Sigmoid colon (tissue), 7 donors: ENCODE data around the gene RABL2B. TPM values are rescaled to one million over a fixed set of nuclear protein-coding genes. Genes with fewer than 3 reads are reported as not detected.
"Not testable (repeated sequence)": the region's sequence is repeated elsewhere in the genome, so short reads cannot be mapped to it uniquely, and the experiment has no call there.

Experiments
- DNase-seq: peaks from one replicate; pipeline ENCODE4 v3.0.0-alpha.2; 2019
- H3K27ac ChIP-seq, 4 donors: fragments of 200-600 bp; sonication (generic); one replicate each; pipeline ENCODE4 v1.5.1; 2016 to 2019; ENCODE audit warnings: mild to moderate bottlenecking in 1 of 4
- H3K27me3 ChIP-seq, 3 donors: fragments of 200-600 bp; sonication (generic); one replicate each; pipeline ENCODE4 v1.5.1; 2019; ENCODE audit warnings: mild to moderate bottlenecking in 1 of 3
- H3K36me3 ChIP-seq, 4 donors: fragments of 200-600 bp; sonication (generic); one replicate each; pipeline ENCODE4 v1.5.1; 2016 to 2019
- H3K4me1 ChIP-seq, 4 donors: fragments of 200-600 bp; sonication (generic); one replicate each; pipeline ENCODE4 v1.5.1; 2017 to 2019
- H3K4me3 ChIP-seq, 4 donors: fragments of 200-600 bp; sonication (generic); one replicate each; pipeline ENCODE4 v1.5.1; 2017 to 2019; ENCODE audit warnings: mild to moderate bottlenecking in 2 of 4, moderate library complexity in 1 of 4
- H3K9me3 ChIP-seq, 4 donors: fragments of 200-600 bp in 3 of 4; sonication (generic) in 3 of 4; one replicate each; pipeline versions ENCODE4 v1.5.1 to v1.6.1; 2013 to 2019
- CTCF ChIP-seq, 4 experiments: fragments of 450-650 bp in 3 of 4; fragments of 200-600 bp in 1 of 4; IDR thresholded peaks; one replicate each; pipeline ENCODE4 v1.5.1; 2016 to 2019; ENCODE audit warnings: antibody characterized with exemption in 4 of 4, mild to moderate bottlenecking in 3 of 4, moderate library complexity in 2 of 4
- WGBS, 2 donors: extraction: QIAGEN DNeasy Blood & Tissue Kit; methylation state at CpG; one replicate each; pipeline ENCODE4 v1.1.7; 2013; 5-methylcytosine and 5-hydroxymethylcytosine counted together
- intact Hi-C: fragments of 100-400 bp; cut with DNase I; formaldehyde crosslinking; loops from one replicate; pipeline ENCODE4 v1.15.1; 2023
- polyA plus RNA-seq, 3 donors: library from polyadenylated mRNA; stranded (reverse); fragments of 200-250 nt; gene quantifications; one replicate each; pipeline ENCODE4 v1.2.3, GENCODE V29; 2013
- total RNA-seq, 4 donors: library from RNA; depleted of rRNA; stranded (reverse); fragments of >200 nt; gene quantifications; one replicate each; pipeline ENCODE4 v1.1.0, GENCODE V29; 2016
- donor health status: healthy with polysubstance abuse.
- donor health status: Bipolar disorder and iron deficiency.
- donor health status: healthy.

RABL2B gene
- total and polyA plus RNA-seq, 7 donors: 10.3 to 29.6 (median 14.5) TPM

- H3K27me3 ChIP-seq, H3K36me3 ChIP-seq, intact Hi-C loops, DNase-seq, H3K9me3 ChIP-seq, H3K4me1 ChIP-seq: not testable (repeated sequence)
- H3K4me3 ChIP-seq: peak overlapping the region; percentile 24 to 54 (median 50)
- TF ChIP-seq CTCF (IDR thresholded peaks at IDR 0.05): peak in 2 of 4 experiments; percentile 28 to 33
- peak overlapping the region in 3 of 4 donors; percentile 58 to 69 (median 66) for H3K27ac ChIP-seq
- WGBS, 2 donors: 14 to 15% methylated on average over 24 of the region's 24 CpGs
These were observed 26.4 kb downstream of the RABL2B start for GRCh38 chr22:50756949-50757491.

GRCh38 chr22:50756406-50756805 is 27.0 kb downstream of the RABL2B start:
- H3K36me3 ChIP-seq, H3K27ac ChIP-seq, H3K9me3 ChIP-seq, intact Hi-C loops, H3K4me1 ChIP-seq, DNase-seq, H3K27me3 ChIP-seq: not testable (repeated sequence)
- WGBS, 2 donors: 19 to 29% methylated on average over 8 to 9 of the region's 9 CpGs
- peak overlapping the region in 3 of 4 donors; percentile 49 to 54 (median 50) for H3K4me3 ChIP-seq

GRCh38 chr22:50755251-50755650 is 28.2 kb downstream of the RABL2B start:
- H3K4me3 ChIP-seq, H3K36me3 ChIP-seq, H3K27me3 ChIP-seq, H3K27ac ChIP-seq, DNase-seq, intact Hi-C loops, H3K9me3 ChIP-seq, H3K4me1 ChIP-seq: not testable (repeated sequence)
- WGBS, 2 donors: 90 to 92% methylated on average over 20 of the region's 20 CpGs

GRCh38 chr22:50749302-50750074 is 33.9 kb downstream of the RABL2B start:
- intact Hi-C loops, H3K36me3 ChIP-seq, H3K4me1 ChIP-seq, H3K27ac ChIP-seq, H3K9me3 ChIP-seq, H3K4me3 ChIP-seq, H3K27me3 ChIP-seq, DNase-seq: not testable (repeated sequence)
- WGBS, 2 donors: 66 to 78% methylated on average over 9 of the region's 9 CpGs

GRCh38 chr22:50748630-50749029 is 34.8 kb downstream of the RABL2B start:
- H3K36me3 ChIP-seq, DNase-seq, intact Hi-C loops, H3K27ac ChIP-seq, H3K27me3 ChIP-seq, H3K9me3 ChIP-seq, H3K4me1 ChIP-seq, H3K4me3 ChIP-seq: not testable (repeated sequence)
- WGBS, 2 donors: 55 to 83% methylated on average over 12 to 13 of the region's 13 CpGs

- intact Hi-C loops, DNase-seq, H3K27ac ChIP-seq, H3K4me1 ChIP-seq, H3K4me3 ChIP-seq, H3K36me3 ChIP-seq, H3K27me3 ChIP-seq, H3K9me3 ChIP-seq: not testable (repeated sequence)
- WGBS, 2 donors: 81 to 89% methylated on average over 1 of the region's 1 CpG
These were observed 35.9 kb downstream of the RABL2B start for GRCh38 chr22:50747521-50747920.

- H3K4me3 ChIP-seq, H3K27ac ChIP-seq, DNase-seq, H3K4me1 ChIP-seq, intact Hi-C loops, H3K27me3 ChIP-seq, H3K36me3 ChIP-seq, H3K9me3 ChIP-seq: not testable (repeated sequence)
- WGBS, 2 donors: 80 to 84% methylated on average over 11 of the region's 12 CpGs
These were observed 39.0 kb downstream of the RABL2B start for GRCh38 chr22:50744424-50744823.

GRCh38 chr22:50740714-50741113 is 42.7 kb downstream of the RABL2B start:
- WGBS, 2 donors: 90 to 94% methylated on average over 5 of the region's 5 CpGs
- H3K27me3 ChIP-seq, H3K4me1 ChIP-seq, H3K36me3 ChIP-seq, H3K4me3 ChIP-seq, DNase-seq, H3K9me3 ChIP-seq, intact Hi-C loops, H3K27ac ChIP-seq: not testable (repeated sequence)
